ENCODE measurements around the gene RGS10.
"Not testable (repeated sequence)": the region's sequence is repeated elsewhere in the genome, so short reads cannot be mapped to it uniquely, and the experiment has no call there.

The RGS10 gene

DNA sequence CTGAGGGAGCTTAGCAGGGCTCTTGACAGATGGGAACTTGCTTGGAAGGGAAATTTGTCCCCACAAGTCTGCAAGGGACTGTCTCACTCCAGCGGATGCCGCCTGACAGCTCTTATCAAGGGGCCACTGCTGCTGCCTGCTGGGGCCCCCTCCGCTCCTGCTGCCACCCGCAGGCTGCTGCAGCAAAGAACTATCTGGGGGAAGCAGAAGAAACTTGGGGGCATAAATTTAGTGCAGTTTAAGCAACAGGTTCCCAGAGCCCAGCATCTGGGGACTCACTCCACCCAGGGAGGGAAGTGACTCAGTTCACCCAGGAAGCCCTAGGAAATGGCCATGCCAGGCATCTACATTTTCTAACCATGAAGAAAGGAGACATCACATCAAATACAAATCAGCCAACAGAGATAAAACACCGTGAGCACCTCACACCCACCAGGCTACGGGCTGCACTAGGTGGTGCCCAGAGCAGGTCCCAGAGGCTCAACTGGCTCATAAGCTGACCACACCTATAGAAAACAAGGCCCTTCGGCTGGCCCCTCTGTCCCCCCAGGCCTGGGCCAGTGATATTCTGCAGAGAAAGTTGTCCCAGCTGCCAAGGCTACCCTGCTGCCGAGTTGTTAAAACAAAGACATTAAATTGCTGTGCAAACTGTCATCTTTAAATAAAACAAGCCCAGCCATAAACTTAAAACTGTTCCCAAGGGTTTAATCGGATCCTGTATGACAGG, 3.7 kb downstream of the RGS10 start:
- DNase-seq (ENCODE audit: low spot score): no peak

DNA sequence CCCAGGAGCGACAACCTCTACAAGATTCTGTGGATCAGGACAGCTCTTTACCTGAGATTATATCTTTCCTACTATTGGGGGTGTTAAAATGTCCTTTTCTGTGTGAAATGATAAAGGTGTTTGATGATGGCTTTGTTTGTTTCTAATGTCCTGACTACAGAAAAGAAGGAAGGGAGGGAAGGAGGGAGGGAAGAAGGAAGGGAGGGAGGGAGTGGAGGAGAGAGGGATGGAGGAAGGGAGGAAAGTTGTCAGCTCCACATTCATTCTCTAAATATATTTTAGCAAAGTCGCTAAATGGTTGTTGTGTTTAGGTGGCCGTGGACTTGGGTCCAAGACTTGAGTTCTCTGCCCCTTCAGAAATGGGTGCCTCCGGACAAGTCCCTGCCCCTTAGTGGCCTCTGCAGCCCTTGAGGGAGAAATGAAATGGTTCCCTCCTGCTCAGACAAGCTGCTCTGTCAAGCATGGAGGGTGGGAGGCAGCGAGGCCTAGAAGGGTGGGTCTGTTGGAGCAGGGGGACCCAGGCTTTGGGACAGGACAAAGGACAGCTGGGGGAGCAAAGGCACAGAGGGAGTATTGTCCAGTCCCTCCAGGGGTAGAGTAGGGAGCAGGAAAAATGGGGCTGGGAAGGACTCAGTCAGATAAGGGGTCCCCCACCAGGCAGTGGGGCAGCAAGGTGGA, 4.4 kb downstream of the RGS10 start:
- no peak for DNase-seq (ENCODE audit: low spot score)

- no peak for DNase-seq (ENCODE audit: low spot score)
Measured at GRCh38 chr10:119536508-119537025, 6.0 kb downstream of the RGS10 start.

DNA sequence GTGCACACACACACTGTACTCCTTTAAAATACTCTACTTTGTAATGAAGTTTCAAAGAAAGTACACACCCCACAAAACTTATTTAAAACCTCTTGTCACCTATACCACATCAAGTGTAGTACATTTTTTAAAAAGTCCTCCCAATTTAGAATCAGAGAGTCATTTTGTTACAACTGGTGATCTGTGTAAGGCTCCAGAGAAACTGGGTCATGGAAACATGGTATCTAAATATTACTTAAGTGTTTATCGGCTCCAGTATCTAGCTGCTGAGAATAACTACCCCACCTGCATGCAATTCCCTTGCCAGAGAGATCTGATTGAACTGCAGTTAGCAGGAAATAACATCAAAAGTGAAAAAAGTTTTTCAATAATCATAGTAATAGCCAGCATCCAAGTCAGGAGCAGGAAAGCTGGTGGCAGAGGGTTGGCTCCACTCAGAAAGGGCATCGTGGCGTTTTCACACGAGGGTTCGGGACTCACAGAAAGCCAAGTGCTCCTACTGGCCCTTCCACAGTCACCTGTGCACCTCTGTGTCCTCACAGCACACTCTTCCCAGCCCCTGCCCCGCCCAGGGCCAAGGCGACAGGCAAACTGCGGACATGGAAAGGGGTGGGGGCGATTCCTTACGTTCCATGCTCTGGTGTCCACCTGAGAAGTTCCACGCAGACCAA, 6.5 kb downstream of the RGS10 start:
- no peak for DNase-seq (ENCODE audit: low spot score)

DNA sequence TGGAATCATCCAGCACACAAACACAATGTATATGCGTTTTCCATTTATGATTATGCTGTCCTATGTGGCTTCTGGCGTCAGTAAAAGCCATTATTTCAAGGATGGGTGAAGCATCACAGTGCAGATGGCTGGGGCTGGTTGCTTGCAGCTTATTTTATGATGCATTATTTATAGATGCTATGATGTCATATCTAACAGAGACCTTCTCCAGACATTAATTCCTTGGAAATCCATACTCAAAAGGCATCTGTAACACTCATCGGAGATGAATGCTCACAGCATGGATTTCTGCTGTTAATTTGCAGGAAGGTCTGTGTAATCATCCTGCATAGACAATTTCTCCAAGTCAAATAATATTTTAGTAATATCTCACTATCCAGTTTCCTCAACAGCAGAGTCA, 7.2 kb downstream of the RGS10 start:
- DNase-seq (ENCODE audit: low spot score): no peak

- DNase-seq (ENCODE audit: low spot score): no peak
Measured at GRCh38 chr10:119533473-119533872, 9.0 kb downstream of the RGS10 start.

DNA sequence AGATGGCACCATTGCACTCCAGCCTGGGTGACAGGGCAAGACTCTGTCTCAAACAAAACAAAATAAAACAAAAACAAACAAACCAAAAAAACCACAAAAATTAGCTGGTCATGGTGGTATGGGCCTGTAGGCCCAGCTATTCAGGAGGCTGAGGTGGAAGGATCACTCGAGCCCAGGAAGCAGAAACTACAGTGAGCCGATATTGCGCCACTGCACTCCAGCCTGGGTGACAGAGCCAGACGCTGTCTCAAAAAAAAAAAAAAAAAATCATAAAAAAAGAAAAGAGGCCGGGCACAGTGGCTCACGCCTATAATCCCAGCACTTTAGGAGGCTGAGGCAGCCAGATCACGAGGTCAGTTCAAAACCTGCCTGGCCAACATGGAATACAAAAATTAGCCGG, 9.7 kb downstream of the RGS10 start:
- not testable (repeated sequence) for DNase-seq (ENCODE audit: low spot score)

DNA sequence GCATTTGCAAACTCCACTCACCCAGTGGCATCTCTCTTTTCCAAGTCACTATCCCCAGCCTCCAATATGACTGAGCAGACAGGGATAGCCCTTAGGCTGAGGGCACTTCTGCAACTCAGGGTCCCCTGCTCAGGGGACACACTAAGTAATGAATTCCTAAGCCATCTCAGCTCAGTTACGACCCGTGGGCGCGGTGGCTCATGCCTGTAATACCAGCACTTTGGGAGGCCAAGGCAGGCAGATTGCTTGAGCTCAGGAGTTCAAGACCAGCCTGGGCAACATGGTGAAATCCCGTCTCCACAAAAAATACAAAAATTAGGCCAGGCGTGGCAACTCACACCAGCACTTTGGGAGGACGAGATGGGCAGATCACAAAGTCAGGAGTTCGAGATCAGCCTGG, 10.3 kb downstream of the RGS10 start:
- DNase-seq (ENCODE audit: low spot score): not testable (repeated sequence)

DNA sequence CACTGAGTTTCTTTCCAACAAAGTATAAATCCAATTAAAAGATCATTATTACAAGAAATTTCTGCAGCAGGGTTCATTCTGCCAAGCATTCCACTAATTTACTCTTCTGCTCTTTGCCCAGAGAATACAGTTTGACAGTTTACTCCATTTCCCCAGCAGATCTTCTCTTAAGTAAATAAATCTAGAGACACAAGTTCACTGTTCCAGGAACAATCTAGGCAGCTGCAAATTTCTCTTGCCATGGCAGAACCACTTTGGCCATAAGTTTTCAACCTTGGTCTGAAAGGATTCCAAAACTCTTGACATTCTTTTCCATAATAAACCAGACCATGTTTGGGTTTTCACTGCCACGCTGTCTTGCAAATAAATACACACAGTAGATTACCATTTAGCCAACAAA, 11.5 kb downstream of the RGS10 start:
- DNase-seq (ENCODE audit: low spot score): no peak

DNA sequence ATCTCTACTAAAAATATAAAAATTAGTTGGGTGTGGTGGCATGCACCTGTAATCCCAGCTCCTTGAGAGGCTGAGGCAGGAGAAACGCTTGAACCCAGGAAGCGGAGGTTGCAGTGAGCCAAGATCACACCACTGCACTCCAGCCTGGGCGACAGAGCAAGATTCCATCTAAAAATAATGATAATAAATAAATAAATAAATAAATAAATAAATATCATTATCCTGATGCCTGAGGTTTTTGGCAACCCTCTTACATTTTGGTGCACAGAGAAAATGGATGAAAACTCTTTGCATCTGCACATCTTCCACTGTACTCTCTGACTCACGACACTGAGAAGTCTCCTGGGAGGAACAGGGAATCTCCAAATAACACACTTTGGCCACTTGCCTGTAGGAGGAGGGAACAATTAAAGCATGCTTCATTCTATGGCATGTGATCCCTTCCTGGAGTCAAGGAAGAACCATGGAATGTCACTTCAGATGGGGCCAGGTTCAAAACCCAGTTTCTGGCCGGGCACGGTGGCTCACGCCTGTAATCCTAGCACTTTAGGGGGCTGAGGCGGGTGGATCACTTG, 13.8 kb downstream of the RGS10 start:
- not testable (repeated sequence) for DNase-seq (ENCODE audit: low spot score)

DNA sequence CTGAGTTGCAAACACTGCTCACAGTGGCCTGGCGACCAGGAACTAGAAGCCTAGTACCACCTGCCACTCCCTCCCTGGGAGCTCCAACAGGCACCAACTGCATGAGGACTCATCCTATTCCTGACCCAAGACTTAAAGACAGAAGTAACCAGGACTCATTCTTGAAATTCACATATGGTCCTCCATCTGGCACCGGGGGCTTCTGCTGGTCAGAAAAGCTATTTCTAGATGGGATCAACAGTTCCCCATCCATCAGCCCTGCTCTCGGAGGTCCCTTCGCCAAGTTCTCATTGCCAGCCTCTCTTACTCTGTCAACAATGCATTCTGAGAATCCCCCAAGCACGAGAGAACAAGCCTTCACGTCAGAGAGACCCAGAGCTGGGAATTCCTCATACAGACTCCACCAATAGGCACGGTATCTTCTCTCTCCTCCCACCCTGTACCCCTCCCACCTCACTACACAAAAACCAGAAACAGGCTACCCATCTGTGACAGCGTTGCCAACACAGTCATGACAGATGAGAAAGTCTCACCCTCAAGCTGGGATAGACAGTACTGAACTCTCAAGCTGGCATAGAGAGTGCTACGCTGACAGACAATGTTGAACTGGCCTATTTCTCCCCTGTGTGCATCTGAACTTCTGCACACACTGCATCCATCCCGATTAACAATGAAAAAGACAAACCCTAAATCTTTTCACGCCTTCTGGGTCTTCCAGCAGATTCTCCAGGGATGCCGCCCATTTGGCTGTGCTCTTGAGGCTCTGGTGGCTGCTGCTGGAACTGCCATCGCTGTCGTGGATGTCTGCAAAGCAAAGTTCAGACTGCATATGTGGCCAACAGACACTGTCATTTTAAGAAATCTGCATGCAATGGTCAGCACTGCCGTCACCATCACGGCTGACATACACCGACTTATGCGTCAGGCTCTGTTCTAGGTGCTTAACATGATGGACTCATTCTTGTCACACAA, 15.6 kb downstream of the RGS10 start:
- no peak for DNase-seq (ENCODE audit: low spot score)

GRCh38 chr10:119526149-119526548, 16.4 kb downstream of the RGS10 start:
- no peak for DNase-seq (ENCODE audit: low spot score)

DNA sequence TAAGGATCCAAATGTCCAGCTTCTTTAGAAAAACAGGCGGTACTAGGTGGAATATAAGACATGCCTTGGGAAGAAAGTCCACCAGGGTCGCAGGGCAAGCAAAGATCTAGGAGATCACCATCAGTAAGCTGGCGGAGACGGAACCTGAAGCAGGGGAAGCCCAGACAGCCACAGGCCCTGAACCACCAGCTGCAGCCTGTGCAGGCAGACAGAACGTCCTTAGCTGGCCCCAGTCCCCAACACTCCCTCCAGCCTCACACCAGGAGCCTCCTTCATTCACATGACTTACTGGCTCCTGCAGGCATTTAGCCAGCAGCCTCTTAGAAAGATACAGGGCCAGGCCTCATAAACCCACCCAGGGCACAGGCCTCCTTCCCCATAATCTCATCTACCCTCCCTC, 17.4 kb downstream of the RGS10 start:
- no peak for DNase-seq (ENCODE audit: low spot score)

DNA sequence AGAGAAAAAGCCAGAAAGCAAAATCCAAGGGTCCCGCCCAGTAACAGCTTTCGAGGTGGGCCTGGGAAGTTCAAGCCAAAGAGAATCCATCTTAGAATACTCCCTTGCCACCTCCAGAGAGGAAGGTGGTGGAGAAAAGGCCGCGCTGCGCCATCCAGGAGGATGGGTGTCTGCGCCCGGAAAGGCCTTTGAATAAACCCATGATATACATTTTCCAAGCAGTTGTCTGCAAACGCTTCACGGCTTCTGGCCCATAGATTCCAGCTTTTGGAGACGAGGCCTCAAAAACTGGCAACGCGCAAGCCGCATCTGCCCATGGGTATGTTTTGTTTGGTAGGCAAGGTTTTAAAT, 17.8 kb downstream of the RGS10 start:
- DNase-seq (ENCODE audit: low spot score): no peak

GRCh38 chr10:119523895-119524719, 18.4 kb downstream of the RGS10 start:
- no peak for DNase-seq (ENCODE audit: low spot score)

- DNase-seq (ENCODE audit: low spot score): no peak
Measured at GRCh38 chr10:119522747-119523426, 19.6 kb downstream of the RGS10 start.

GRCh38 chr10:119521443-119522204, 20.9 kb downstream of the RGS10 start:
- DNase-seq (ENCODE audit: low spot score): no peak

DNA sequence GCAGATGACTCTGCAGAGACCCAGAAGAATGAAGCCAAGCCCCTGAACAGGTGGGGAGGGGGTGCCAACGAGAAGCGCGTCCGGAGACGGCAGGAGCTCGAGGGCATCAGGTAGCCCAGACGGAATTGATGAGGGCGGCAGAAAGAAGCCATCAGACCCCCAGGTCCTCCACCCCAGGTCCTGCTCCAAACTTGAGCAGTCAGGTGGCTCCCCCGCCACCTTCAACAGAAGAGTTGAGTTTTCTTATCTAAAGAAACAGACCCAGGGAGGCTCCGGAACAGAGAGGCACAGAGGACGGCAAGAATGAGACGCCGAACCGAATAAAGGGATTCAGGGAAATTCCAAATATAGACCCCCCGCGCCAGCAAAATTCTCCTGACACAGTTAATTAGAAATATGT, 22.2 kb downstream of the RGS10 start:
- no peak for DNase-seq (ENCODE audit: low spot score)

DNA sequence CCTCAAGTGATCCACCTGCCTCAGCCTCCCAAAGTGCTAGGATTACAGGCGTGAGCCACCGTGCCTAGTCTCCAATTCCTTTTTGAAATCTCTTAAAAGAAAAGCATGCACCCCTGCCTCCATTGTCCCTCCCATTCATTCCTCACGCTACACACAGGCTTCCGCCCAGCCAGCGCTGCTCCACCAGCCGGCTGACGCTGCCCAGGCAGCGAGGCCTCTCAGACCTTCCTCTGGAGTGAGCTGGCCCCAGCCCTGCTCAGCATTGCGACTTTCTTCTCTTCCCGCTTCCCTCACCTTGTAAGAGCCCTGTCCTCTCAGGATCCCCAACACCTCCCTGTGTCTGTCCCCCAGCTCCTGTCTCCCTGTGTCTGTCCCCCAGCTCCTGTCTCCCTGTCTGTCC, 23.6 kb downstream of the RGS10 start:
- no peak for DNase-seq (ENCODE audit: low spot score)
